ENCODE results near the gene CRTAP.
"Not testable (repeated sequence)": the region's sequence is repeated elsewhere in the genome, so short reads cannot be mapped to it uniquely, and the experiment has no call there.

Gene CRTAP

DNA sequence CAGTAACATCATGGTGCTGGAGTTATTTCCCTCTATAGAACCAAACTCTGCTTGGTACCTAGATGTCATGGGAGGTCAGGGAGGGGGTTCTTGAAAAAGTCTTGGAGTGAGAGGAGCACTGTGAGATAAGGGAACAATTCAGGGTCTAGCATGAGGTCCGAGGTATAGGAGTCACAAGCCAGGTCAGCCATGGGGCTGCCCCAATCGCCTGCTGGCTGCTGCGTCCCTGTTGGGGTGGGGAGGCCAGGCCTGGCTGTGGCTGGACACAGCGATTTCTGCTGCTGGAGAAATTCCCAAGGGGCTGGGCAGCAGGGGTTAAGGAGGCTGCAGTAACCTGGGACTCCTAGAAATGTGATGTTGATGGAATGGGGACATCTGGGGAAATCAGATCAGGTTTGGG lies 59.9 kb downstream of the CRTAP start:
- no peak for DNase-seq (ENCODE audit: low read depth in 1 of 2, low spot score in 1 of 2)

DNA sequence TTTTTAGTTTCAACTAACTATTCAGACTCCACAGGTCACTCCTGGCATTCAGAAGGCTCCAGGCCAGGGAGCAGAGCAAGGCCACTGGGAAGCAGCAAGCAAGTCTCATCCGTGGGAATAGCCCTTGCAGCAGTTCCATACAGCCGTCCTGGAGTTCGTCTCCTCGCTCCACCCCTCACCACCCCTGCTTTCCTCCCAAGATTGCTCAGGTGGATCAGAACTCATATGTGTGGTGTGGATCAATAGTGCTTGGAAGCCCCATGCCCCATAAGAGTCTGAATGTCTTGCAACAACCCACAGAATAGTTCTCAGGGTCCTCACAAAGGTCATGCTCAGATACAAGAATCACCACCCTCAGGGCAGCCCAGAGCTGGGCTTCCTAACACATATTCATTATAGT lies 60.3 kb downstream of the CRTAP start:
- no peak for DNase-seq (ENCODE audit: low read depth in 1 of 2, low spot score in 1 of 2)

DNA sequence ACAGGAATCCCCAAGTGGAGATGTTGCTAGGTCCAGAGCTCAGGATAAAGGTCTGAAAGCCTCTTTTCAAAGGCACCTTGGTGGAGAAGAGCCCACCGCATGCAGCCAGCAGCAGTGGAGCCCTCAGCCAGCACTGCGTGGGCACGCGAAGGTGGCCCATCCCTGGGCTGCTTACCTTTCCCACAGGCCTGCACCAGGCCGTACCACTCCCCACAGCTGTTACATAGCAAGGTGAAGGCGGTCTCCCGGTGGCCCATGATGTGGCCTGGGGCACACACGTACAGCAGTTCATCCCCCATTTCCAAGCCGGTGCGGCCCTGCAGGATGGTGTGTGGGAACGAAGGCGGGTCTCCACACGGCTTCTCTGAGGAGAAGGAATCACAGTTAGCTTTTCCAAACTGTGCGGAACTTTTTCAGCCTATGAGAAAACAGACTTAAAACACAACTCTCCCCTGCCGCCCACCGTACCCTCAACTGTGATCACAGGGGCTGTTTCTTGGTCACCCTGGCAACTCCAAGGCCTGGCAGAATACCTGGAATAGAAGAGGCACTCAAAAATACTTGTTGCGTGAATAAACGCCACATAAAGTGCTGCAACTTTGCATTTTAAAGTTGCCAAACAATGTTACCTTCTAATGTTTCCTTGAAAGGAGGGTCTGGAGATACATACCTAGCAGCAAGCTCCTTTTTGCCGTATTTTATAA lies 61.0 kb downstream of the CRTAP start:
- DNase-seq (ENCODE audit: low read depth in 1 of 2, low spot score in 1 of 2), result no peak

DNA sequence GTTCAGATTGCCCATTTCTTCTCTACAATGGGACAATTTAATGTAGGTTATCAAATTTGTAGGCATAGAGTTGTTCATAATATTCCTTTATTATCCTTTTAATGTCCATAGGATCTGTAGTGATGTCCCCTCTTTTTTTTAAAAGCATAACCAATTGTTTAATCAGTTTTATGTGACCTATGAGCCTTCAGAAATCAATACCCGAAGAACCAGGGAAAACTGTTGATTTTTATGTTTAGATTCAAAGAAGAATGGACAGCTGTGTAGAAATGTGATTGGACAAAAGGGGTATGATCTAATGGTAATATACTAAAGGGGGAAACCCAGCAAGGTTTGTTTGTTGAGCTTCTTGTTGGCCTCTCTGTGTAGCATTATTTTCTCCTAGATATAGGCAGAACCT lies 65.3 kb downstream of the CRTAP start:
- no peak for DNase-seq (ENCODE audit: low read depth in 1 of 2, low spot score in 1 of 2)

DNA sequence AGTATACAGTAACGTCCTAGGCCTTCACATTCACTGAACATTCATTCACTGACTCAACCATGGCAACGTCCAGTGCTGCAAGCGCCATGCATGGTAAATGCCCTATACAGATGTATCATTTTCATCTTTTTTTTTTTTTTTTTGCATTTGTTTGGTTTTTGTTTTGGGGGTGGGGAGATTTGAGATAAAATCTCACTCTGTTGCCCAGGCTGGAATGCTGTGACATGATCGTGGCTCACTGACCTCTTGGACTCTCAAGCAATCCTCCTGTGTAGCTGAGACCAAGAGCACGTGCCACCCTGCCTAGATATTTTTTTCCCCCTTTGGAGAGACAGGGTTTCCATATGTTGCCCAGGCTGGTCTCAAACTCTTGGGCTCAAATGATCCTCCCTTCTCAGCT lies 67.4 kb downstream of the CRTAP start:
- no peak for DNase-seq (ENCODE audit: low read depth in 1 of 2, low spot score in 1 of 2)

DNA sequence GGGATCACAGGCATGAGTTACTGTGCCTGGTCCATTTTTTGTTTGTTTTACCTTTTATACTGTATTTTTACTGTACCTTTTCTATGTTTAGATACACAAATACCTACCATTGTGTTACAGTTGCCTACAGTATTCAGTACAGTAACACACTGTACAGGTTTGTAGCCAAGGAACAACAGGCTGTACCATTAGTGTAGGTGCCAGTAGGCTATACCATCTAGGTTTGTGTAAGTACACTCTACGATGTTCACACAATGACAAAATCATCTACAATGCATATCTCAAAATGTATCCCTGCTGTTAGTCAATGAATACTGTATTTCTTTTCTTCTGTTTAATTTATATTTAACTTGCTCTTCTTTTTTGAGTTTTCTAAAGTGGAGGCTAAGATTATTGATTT lies 67.8 kb downstream of the CRTAP start:
- not testable (repeated sequence) for DNase-seq (ENCODE audit: low read depth in 1 of 2, low spot score in 1 of 2)

DNA sequence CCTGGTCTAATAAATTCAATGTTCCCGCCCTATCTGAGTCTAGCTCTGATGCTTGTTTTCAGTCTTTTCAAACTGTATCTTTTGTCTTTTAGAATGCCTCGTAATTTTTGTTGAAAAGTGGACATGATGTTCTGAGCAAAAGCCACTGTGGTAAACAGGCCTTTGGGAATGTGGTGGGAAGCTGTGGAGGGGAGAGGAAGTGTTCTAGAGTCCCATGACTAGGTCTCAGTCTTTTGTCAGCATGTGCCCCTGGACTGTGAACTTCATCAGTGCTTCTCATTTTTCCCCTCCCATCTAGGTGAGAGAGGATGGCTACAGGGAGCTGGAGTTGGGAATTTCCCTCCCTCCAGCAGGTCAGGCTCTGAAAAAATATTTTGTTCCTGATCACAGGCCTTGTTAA lies 71.0 kb downstream of the CRTAP start:
- no peak for DNase-seq (ENCODE audit: low read depth in 1 of 2, low spot score in 1 of 2)

DNA sequence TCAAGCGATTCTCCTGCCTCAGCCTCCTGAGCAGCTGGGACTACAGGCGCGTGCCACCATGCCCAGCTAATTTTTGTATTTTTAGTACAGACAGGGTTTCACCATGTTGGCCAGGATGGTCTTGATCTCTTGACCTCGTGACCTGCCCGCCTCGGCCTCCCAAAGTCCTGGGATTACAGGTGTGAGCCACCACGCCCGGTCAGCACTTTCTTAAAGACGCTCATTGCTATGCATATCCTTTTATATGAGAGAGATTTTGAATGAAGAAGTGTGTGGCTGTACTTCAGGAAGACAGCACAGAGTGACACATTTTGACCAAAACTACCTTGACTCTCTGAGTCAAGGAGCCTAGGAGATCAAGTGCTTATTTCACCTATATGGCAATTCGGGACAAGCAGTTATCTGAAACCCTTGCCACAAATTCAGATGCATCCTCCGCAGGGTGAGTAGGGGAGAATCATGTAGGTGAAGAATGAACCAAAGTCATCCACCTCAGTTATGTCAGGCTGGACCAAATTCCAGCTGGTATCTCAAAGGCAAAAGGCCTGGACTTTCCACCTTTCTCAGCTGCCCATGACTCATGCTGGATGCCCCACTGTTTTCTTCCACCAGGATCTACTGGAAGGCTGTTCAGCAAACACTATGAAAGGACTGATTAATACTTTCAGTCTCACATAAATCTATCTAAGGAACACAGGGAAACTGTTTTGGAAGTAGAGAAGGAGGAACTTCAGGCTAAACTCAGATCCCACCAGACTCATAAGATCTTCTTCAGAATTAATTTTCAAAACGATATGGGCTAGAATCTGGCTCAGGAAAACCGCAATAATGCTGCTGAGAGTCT lies 72.9 kb downstream of the CRTAP start:
- no peak for DNase-seq (ENCODE audit: low read depth in 1 of 2, low spot score in 1 of 2)

DNA sequence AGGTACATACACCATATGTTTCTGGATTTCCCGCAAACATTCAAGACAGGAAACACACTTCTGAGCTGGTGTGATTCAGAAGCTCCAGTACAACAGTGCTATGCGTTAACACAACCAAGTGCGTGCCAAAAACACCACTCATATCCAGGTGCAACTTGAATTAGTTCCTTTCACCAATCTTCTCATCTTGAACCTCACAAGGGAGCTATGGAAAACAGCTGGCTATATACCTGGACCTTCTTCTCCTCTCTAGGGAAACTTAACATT lies 73.5 kb downstream of the CRTAP start:
- no peak for DNase-seq (ENCODE audit: low read depth in 1 of 2, low spot score in 1 of 2)

DNA sequence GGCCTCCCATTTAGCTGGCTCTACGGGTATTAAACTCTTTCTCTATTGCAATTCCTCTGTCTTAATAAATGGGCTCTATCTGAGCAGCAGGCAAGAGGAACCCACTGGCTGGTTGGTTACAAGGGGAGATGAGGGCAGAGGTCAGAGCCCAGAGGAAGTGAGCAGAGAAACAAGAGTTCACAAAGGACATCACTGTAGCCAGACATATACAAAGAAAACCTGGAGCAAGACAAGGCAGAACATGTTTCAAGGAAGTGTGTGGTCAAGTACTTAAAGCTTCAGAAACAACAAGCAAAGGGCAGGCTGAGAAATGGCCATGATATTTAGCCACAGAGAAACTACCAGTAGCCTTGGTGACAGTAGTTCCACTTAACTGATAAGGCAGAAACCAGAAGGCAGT lies 80.5 kb downstream of the CRTAP start:
- no peak for DNase-seq (ENCODE audit: low read depth in 1 of 2, low spot score in 1 of 2)

DNA sequence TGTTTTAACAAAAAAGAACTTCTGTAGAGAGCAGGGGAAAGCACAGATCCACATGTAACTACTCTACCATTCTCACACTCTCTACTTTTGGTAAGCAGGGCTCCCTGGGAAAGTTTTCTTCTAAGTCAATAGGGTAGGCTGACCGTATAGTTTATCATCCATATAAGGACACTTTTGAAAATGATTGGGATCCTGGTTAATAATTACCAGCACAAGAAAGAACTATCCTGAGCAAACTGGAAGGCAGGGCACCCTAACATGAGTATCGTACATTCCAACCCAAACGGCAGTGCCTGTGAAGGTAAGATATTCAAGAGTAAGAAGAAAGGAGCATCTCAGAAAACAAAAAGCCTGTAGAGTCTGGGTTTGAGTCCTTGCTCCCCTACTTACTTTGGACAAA lies 82.7 kb downstream of the CRTAP start:
- no peak for DNase-seq (ENCODE audit: low read depth in 1 of 2, low spot score in 1 of 2)
